Stomach (tissue), 4 donors: ENCODE results near the gene WDR18.

Experiments used
- CTCF ChIP-seq, 7 experiments: fragments of 450-650 bp in 4 of 7; fragments of 200-600 bp in 3 of 7; sonication (generic) in 3 of 7; IDR thresholded peaks; one replicate each; pipeline ENCODE4 v1.5.1; 2016 to 2019; ENCODE audit warnings: antibody characterized with exemption in 7 of 7, control low read depth in 2 of 7, mild to moderate bottlenecking in 1 of 7
- EP300 ChIP-seq: sonication (generic); formaldehyde crosslinking; IDR thresholded peaks from one replicate; pipeline ENCODE4 v1.6.1; 2017; ENCODE audit warnings: antibody characterized with exemption

DNA sequence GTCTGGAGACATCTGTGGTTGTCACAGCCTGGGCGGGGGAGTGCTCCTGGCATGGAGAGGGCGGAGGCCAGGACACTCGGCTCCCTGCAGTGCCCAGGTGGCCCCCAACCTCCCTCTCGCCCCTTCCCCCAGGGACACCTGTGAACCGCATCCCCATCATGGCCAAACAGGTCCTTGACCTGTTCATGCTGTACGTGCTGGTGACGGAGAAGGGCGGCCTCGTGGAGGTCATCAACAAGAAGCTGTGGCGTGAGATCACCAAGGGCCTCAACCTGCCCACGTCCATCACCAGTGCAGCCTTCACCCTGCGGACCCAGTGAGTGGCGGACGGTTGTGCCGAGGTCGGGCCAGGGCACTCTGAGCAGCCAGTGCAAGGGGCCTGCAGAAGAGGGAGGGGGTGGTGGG is 20.0 kb upstream of the WDR18 start:
- TF ChIP-seq EP300 (no peak), CTCF (IDR thresholded peaks at IDR 0.05) (no peak)
